T-helper 2 cell (primary cell): ENCODE data around the gene TMC2.
A peak's percentile ranks its signal among the peaks of the same experiment; 100 is the strongest.

ENCODE experiments used
- DNase-seq, 5 experiments: peaks; one replicate each; pipeline versions ENCODE4 v3.0.0 to v3.0.0-alpha.2; 2012 to 2022

The TMC2 gene

DNA sequence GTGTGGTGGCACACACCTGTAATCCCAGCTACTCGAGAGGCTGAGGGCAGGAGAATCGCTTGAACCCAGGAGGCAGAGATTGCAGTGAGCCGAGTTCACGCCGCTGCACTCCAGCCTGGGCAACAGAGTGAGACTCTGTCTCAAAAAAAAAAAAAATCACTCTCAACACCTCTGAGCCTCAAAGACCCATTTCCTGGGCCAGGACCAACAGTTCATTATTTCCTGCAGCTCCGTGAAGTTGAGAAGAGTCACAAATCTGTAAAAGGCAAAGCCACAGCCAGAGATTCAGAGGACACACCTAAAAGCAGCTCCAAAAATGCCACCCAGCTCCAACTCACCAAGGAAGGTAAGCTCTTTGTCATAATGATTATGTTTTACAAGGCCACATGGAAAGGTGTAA is 100.9 kb downstream of the TMC2 start:
- DNase-seq = peak in 1 of 5 experiments; percentile 27

DNA sequence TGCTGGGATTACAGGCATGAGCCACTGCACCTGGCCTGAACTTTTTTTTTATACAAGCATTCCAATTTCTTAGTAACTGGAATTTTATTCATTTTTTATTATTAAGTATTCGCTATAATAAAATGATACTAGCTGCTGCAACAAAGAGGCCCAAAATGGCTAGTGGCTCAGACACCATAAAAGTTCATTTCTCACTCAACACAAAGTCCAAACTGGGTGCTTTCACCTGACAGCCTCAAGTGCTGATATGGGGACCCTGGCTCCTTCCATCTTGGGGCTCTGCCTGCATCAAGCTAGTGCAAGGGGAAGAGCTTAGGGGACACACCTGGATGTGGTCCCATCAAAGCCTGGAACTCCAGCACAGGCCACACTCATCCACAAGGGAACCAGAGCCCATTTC is 103.9 kb downstream of the TMC2 start:
- no peak for DNase-seq

GRCh38 chr20:2640899-2641298 is 104.5 kb downstream of the TMC2 start:
- DNase-seq = no peak

DNA sequence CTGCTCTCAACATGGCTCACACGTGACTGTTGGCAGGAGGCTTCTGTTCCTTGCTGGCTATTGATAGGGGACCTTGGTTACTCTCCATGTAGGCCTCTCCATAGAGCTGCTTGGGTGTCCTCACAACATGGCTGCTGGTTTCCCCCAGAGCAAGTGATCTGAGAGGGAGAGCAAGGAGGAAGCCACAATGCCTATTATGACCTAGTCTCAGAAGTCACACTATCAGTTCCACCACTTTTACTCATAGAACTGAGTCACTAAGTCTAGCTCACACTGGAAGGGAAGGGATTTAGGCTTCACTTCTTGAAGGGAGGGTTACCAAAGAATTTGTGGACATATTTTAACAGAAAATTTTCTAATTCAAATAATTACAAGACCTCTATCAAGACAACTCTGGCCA is 107.3 kb downstream of the TMC2 start:
- no peak for DNase-seq

DNA sequence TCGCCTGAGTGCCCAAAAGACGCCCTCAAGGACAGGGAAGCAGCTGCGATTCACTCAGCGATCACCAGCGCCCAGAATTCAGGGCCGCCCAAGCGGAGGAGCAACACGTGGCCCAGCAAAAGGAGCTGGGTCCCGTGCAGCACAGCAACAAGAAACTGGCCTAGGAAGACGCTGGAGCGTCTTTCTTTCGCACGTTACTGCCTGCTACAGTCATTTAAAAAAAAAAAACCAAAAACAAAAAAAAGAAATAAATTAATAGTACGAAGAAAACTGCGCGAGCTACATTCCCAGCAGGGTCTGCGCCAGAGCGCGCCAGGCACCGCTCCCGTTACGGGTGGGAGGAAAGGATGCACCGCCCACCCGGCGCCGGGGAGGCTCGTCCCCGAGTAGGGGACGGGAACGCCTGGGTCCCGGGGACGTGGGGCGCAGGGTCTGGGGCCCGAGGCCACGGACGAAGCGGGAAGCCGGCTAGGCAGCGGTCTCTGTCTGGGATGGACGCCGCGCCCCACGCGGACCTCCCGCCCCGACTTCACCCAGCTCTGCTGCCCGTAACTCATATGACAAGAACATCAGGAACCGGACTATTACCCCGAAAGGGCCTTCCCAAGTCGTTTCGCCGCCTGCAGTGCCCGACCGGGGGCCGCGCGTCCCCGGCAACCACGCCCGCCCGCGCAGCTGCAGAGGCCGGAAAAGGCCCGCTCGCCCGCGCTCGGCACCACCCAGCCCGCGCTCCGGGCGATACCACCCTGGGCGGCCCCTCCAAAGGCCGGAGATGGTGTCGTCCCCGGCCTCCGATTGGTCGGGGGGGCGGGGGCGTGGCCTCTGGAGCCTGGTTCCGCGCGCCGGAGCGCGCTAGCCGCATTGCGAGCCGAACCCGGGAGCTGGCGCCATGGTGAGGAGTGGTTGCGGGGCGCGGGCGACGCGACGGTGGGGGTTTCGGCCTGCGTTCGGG is 115.7 kb downstream of the TMC2 start, which contains the start of gene NOP56:
NOP56 (plus strand) TSS at position 861 of the 952 bp plus-strand sequence; CDS start at position 890, 29 bp downstream.
- DNase-seq = peak; percentile 89 to 94 (median 92)

GRCh38 chr20:2652724-2653555 is 116.6 kb downstream of the TMC2 start:
- DNase-seq = peak in 1 of 5 experiments; percentile 35

- DNase-seq = no peak
Measured at GRCh38 chr20:2653556-2654383, 117.4 kb downstream of the TMC2 start.

DNA sequence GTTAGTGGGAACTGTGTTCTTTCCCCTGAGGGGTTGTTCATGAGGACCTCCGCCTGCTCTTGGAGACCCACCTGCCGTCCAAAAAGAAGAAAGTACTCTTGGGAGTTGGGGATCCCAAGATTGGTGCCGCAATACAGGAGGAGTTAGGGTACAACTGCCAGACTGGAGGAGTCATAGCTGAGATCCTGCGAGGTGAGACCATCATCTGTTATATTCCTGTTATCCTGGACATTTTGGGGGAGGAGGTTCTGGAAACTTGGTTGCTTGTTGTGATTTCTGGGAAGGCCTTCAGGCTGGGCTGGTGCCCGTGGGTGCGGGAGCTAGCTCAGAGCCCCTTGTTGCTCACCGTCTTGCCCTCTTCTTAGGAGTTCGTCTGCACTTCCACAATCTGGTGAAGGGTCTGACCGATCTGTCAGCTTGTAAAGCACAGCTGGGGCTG is 118.0 kb downstream of the TMC2 start:
- no peak for DNase-seq

DNA sequence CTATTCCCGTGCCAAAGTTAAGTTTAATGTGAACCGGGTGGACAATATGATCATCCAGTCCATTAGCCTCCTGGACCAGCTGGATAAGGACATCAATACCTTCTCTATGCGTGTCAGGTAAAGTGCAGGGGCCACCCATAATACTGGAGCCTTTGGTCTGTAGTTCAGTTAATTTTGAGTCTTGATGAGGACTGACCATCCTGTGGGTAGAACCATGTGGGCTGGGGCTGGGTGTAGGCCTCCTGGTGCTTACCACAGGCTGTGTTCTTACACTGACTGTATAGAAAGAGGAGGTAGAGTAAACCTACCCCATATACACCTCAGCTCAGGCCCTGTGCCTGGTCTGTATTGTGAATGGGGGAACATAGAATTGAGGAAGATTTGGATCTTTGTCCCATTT is 118.5 kb downstream of the TMC2 start:
- no peak for DNase-seq

DNA sequence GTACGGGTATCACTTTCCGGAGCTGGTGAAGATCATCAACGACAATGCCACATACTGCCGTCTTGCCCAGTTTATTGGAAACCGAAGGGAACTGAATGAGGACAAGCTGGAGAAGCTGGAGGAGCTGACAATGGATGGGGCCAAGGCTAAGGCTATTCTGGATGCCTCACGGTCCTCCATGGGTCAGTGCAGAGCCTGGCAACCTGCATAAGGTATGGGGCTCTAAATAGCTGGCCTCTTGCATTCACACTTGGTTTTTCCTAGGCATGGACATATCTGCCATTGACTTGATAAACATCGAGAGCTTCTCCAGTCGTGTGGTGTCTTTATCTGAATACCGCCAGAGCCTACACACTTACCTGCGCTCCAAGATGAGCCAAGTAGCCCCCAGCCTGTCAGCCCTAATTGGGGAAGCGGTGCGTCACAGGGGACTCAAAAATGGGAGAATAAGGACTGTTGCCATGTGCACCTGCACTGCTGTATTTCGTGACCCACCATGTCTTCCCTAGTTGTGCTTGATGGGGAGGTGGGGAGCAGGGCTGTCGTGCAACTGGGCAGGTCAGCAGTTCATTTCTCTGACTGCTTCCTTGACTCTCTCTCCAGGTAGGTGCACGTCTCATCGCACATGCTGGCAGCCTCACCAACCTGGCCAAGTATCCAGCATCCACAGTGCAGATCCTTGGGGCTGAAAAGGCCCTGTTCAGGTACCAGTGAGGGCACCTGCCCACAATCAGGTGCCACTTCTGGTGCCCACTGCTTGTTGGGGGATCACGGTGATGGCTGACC is 119.2 kb downstream of the TMC2 start:
- no peak for DNase-seq

GRCh38 chr20:2656471-2657117 is 120.2 kb downstream of the TMC2 start:
- DNase-seq = no peak

GRCh38 chr20:2657241-2657640 is 120.9 kb downstream of the TMC2 start:
- DNase-seq = no peak

- DNase-seq = no peak
Measured at GRCh38 chr20:2657674-2658073, 121.3 kb downstream of the TMC2 start.

GRCh38 chr20:2658414-2659354 is 122.3 kb downstream of the TMC2 start:
- DNase-seq = no peak

GRCh38 chr20:2659547-2659946 is 123.2 kb downstream of the TMC2 start:
- no peak for DNase-seq

- no peak for DNase-seq
Measured at GRCh38 chr20:2663364-2663886, 127.1 kb downstream of the TMC2 start.

DNA sequence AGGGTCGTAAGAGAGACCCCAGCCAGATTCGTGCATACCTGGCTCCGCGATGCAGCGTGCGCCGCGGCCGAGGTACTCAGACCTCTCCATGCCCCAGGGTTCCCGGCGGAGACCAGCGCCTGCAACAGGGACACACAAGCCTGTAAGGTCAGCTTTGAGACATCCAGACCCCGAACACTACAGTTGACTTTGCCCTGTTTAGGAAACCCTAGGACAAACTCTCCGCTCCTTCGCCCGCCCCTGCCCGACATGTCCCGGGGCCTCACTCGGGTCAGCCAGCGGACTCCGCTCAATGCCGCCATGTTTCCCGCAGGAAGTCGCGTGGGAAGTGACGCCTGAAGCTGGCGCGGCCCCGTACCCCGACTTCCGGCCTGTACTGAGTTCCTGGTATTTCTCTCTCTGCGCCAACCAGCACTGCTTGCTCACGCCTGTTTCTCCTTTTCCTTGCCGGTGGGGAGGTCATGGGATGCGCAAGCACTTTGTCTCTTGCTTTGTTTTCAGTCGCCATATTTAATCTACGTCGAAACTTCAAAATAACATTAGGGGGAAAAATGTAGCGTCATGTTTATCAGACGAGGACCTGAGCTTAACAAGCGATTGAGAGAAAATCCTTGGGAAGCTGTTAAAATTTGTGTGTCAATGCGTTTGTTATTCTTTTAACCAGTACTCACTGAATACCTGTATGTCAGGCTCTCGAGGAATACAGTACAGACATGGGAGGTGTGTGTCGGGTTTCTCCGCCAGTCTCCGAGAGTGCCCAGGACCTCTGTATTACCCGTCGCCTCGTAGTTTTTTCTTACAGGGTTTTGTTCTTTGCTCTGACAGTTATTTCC is 127.7 kb downstream of the TMC2 start, which contains the start of gene IDH3B:
IDH3B (minus strand) TSS at position 330 of the 833 bp plus-strand sequence; CDS start at position 302, 28 bp downstream.
- peak; percentile 72 to 95 (median 87) for DNase-seq

GRCh38 chr20:2671977-2672376 is 135.6 kb downstream of the TMC2 start:
- DNase-seq = no peak

- DNase-seq = no peak
Measured at GRCh38 chr20:2672446-2672845, 136.1 kb downstream of the TMC2 start.
